HepG2 (cell line): ENCODE measurements around the gene MICB. TPM values are rescaled to one million over a fixed set of nuclear protein-coding genes. Genes with fewer than 3 reads are reported as not detected.
A peak's percentile ranks its signal among the peaks of the same experiment; 100 is the strongest.

Experiments
- ARID5B ChIP-seq: IDR thresholded peaks from 2 replicates; pipeline ENCODE4 v1.4.0; 2020; ENCODE audit warnings: mild to moderate bottlenecking, missing genetic modification reagents
- GTF3A ChIP-seq: sonication (generic); formaldehyde crosslinking; conservative IDR thresholded peaks from 2 replicates; pipeline ENCODE4 v1.4.0; 2020; ENCODE audit warnings: mild to moderate bottlenecking, missing genetic modification reagents
- KLF16 ChIP-seq, 2 experiments: sonication (generic) in 1 of 2; formaldehyde crosslinking in 1 of 2; IDR thresholded peaks; 2 replicates each; pipeline versions ENCODE4 v1.6.1 to v1.8.0; 2016 to 2023; ENCODE audit warnings: missing genetic modification reagents in 2 of 2, missing compliant biosample characterization in 1 of 2
- SIN3B ChIP-seq: fragments of 150-350 bp; IDR thresholded peaks from 2 replicates; pipeline ENCODE4 v1.6.1; 2014; ENCODE audit warnings: low read length
- SKI ChIP-seq: fragments of 450-650 bp; IDR thresholded peaks from one replicate; pipeline ENCODE4 v1.6.1; 2018; ENCODE audit warnings: mild to moderate bottlenecking; ENCODE audit not compliant: partially characterized antibody
- ZNF609 ChIP-seq: sonication (generic); formaldehyde crosslinking; IDR thresholded peaks from 2 replicates; pipeline ENCODE4 v1.4.0; 2020; ENCODE audit warnings: mild to moderate bottlenecking, missing genetic modification reagents, borderline replicate concordance
- ZNF644 ChIP-seq: IDR thresholded peaks from 2 replicates; pipeline ENCODE4 v1.6.1; 2016; ENCODE audit warnings: low read depth
- ZNF678 ChIP-seq: sonication (generic); formaldehyde crosslinking; IDR thresholded peaks from 2 replicates; pipeline ENCODE4 v1.4.0; 2020; ENCODE audit warnings: mild to moderate bottlenecking, missing genetic modification reagents
- ZNF724P ChIP-seq: sonication (generic); formaldehyde crosslinking; IDR thresholded peaks from 2 replicates; pipeline ENCODE4 v1.8.0; 2022; ENCODE audit warnings: missing genetic modification reagents, borderline replicate concordance
- polyA plus RNA-seq, 8 experiments: library from polyadenylated mRNA; depleted of rRNA in 3 of 8; stranded (reverse) in 7 of 8; unstranded in 1 of 8; fragments of >200 nt; fragmentation: Illumina TruSeq in 4 of 8; extraction: Trizol in 4 of 8; gene quantifications; 2 replicates each; pipeline versions ENCODE4 v1.2.1 to v1.2.3, GENCODE V29; 2011 to 2016; ENCODE audit warnings: low read depth in 4 of 8, missing spikeins in 1 of 8, mixed read lengths in 1 of 8; ENCODE audit not compliant: insufficient read depth in 1 of 8
- total RNA-seq, 5 experiments: library from RNA; depleted of rRNA; stranded (reverse); fragments of >200 nt; fragmentation: Illumina TruSeq; extraction: Trizol; gene quantifications; 2 replicates each; pipeline ENCODE4 v1.2.3, GENCODE V29; 2016; ENCODE audit warnings: low read depth in 1 of 5

The MICB gene
- total and polyA plus RNA-seq, 2 of the 13 experiments (the other 11 are each of a cell fraction or from before 2014, with no cell fraction given), result 12.5 to 12.8 TPM

GRCh38 chr6:31493875-31494694, 3.9 kb upstream of the MICB start (continued):
- TF ChIP-seq ZNF609 (0 out of 2 replicates have a peak, but pooled peaks have one; percentile 19), GTF3A (no peak), ARID5B (peak; percentile 52), ZNF724P (CRISPR knock-in tag) (peak; percentile 43; the same call in 1 of the 2 replicates), ZNF644 (CRISPR knock-in tag) (no peak), ZNF678 (no peak), SKI (no peak), SIN3B (no peak), KLF16 (CRISPR knock-in tag; IDR thresholded peaks at IDR 0.05) (0 out of 4 replicates have a peak, but pooled peaks of 1 of the 2 experiments have one; percentile 48)
